Peyer's patch (tissue), 4 donors: ENCODE measurements around the gene WNK1.

Experiments used
- CTCF ChIP-seq, 6 experiments: fragments of 450-650 bp in 4 of 6; fragments of 200-600 bp in 2 of 6; sonication (generic) in 1 of 6; IDR thresholded peaks; one replicate each; pipeline ENCODE4 v1.5.1; 2017 to 2019; ENCODE audit warnings: antibody characterized with exemption in 6 of 6, mild to moderate bottlenecking in 3 of 6, moderate library complexity in 1 of 6
- POLR2A ChIP-seq, 2 donors: fragments of 450-650 bp; IDR thresholded peaks; one replicate each; pipeline ENCODE4 v1.5.1; 2017; ENCODE audit warnings: antibody characterized with exemption in 2 of 2, mild to moderate bottlenecking in 2 of 2, moderate library complexity in 2 of 2

GRCh38 chr12:778615-779014 lies 26.2 kb downstream of the WNK1 start:
- TF ChIP-seq CTCF (IDR thresholded peaks at IDR 0.05) (no peak), POLR2A (IDR thresholded peaks at IDR 0.05) (no peak)
